ENCODE data around the gene CNGA4. TPM values are rescaled to one million over a fixed set of nuclear protein-coding genes. Genes with fewer than 3 reads are reported as not detected.

The CNGA4 gene
- total and polyA plus RNA-seq, 2 of the 4 experiments (the other 2 are of a cell fraction) = under 0.01 to 0.12 TPM

- no peak overlapping the region for H2BK15ac ChIP-seq (ENCODE audit: low read depth, low read length)
- H2AFZ ChIP-seq (replicated peaks; ENCODE audit: low read length, poor library complexity) = no peak overlapping the region
- no peak overlapping the region for H3K56ac ChIP-seq (ENCODE audit: extremely low read depth, insufficient read depth, low read length)
- no peak overlapping the region for H2AK9ac ChIP-seq (replicated peaks; ENCODE audit: low read depth, low read length, poor library complexity)
- H3K9me3 ChIP-seq (ENCODE audit: control insufficient read depth, insufficient read depth, low read length) = no peaks in the 10 kb centered on the region
- H3K9me1 ChIP-seq (ENCODE audit: insufficient read depth, low read length) = 0 out of 2 replicates have a peak, but pooled peaks cover 6% of the 10 kb centered on the region
- CTCF ChIA-PET = interaction anchor here (0.6 kb wide), 1 partner anchor 27 kb away, joined by 3 read pairs; no protein-coding TSS in a partner anchor
- no peak overlapping the region for H2BK20ac ChIP-seq (ENCODE audit: low read depth, low read length)
- no peaks in the 10 kb centered on the region for H3K4me1 ChIP-seq (ENCODE audit: control insufficient read depth, insufficient read depth, low read length)
- no peak overlapping the region for H4K5ac ChIP-seq (ENCODE audit: low read depth, low read length)
- no peaks in the 10 kb centered on the region for H3K27me3 ChIP-seq (ENCODE audit: control insufficient read depth, insufficient read depth, low read length)
- DNase-seq (no peak), ATAC-seq (ENCODE audit: low read depth) (no peak)
- no peak overlapping the region for H3K9ac ChIP-seq (ENCODE audit: low read depth, low read length)
- no peak overlapping the region for H4K8ac ChIP-seq (ENCODE audit: low read depth in 2 of 2, low read length in 2 of 2)
- dilution Hi-C loops (cut with HindIII; ENCODE audit: low sequenced_read_pairs, unreplicated experiment) = no loop called here
- H3K27ac ChIP-seq (ENCODE audit: insufficient read depth, low read length) = no peak overlapping the region
- no peak overlapping the region for H2AK5ac ChIP-seq (ENCODE audit: low read depth, low read length)
- H3K79me1 ChIP-seq (ENCODE audit: low read depth in 1 of 2, low read length in 2 of 2) = peaks cover 35 to 50% of the 10 kb centered on the region in 2 experiments
- H4K20me1 ChIP-seq (ENCODE audit: insufficient read depth, low read length) = no peaks in the 10 kb centered on the region
- no peak overlapping the region for H3K14ac ChIP-seq (replicated peaks; ENCODE audit: low read depth, low read length)
- no peak overlapping the region for H3K4ac ChIP-seq (ENCODE audit: low read depth, low read length)
- in situ Hi-C loops (cut with MboI; ENCODE audit: low sequenced_read_pairs) = no loop called here
- TF ChIP-seq MAZ (IDR thresholded peaks at IDR 0.05; ENCODE audit: borderline replicate concordance, low read depth, low read length) (no peak), POLR2A (IDR thresholded peaks at IDR 0.05; ENCODE audit: low read depth, low read length) (no peak), CHD1 (IDR thresholded peaks at IDR 0.05; ENCODE audit: low read depth, low read length) (no peak), MAFK (IDR thresholded peaks at IDR 0.05; ENCODE audit: low read depth, low read length) (no peak), RAD21 (IDR thresholded peaks at IDR 0.05; ENCODE audit: low read length) (no peak), MXI1 (IDR thresholded peaks at IDR 0.05; ENCODE audit: borderline replicate concordance, low read depth, low read length) (no peak)
- POLR2A ChIA-PET (ENCODE audit: unreplicated experiment) = no interaction called here
- intact Hi-C loops (cut with micrococcal nuclease) = no loop called here
- H3K4me3 ChIP-seq (ENCODE audit: insufficient read depth, low read depth, low read length) = no peak overlapping the region
- no peak overlapping the region for H2BK120ac ChIP-seq (ENCODE audit: low read depth, low read length)
- H4K91ac ChIP-seq (ENCODE audit: insufficient read depth, low read depth, low read length) = no peak overlapping the region
- H3K36me3 ChIP-seq (ENCODE audit: control insufficient read depth, insufficient read depth, low read length) = no peaks in the 10 kb centered on the region
- H2BK5ac ChIP-seq (ENCODE audit: low read depth, low read length, poor library complexity, severe bottlenecking) = no peak overlapping the region
- no TSS peak for BruUV-seq (replicated peaks)
- no peak overlapping the region for H3K4me2 ChIP-seq (ENCODE audit: low read depth, low read length)
- H3K23ac ChIP-seq (ENCODE audit: low read depth, low read length) = no peak overlapping the region
- H3K18ac ChIP-seq (ENCODE audit: low read depth, low read length) = no peak overlapping the region
Observed at GRCh38 chr11:6232899-6233298, 6.0 kb upstream of the CNGA4 start.
